GM23248 (cell line): ENCODE data around the gene MINDY4B. TPM values are rescaled to one million over a fixed set of nuclear protein-coding genes. Genes with fewer than 3 reads are reported as not detected.
"Not testable (repeated sequence)": the region's sequence is repeated elsewhere in the genome, so short reads cannot be mapped to it uniquely, and the experiment has no call there.

Source experiments
- DNase-seq: peaks from one replicate; pipeline ENCODE4 v3.0.0-alpha.2; 2015
- H2AFZ ChIP-seq: fragments of 200-600 bp; sonication (generic); 2 replicates; pipeline ENCODE4 v1.6.1; 2016; ENCODE audit warnings: antibody characterized with exemption
- H3F3A ChIP-seq: fragments of 200-600 bp; sonication (generic); 2 replicates; pipeline ENCODE4 v1.6.1; 2016; ENCODE audit warnings: mild to moderate bottlenecking, antibody characterized with exemption, mixed run types; ENCODE audit not compliant: insufficient read depth
- H3K27ac ChIP-seq: fragments of 200-600 bp; sonication (generic); 2 replicates; pipeline ENCODE4 v1.5.1; 2016; ENCODE audit warnings: mild to moderate bottlenecking
- H3K27me3 ChIP-seq: fragments of 200-600 bp; sonication (generic); replicated peaks from 2 replicates; pipeline ENCODE4 v1.6.1; 2016; ENCODE audit warnings: mild to moderate bottlenecking; ENCODE audit not compliant: insufficient read depth
- H3K36me3 ChIP-seq: fragments of 200-600 bp; sonication (generic); 2 replicates; pipeline ENCODE4 v1.6.1; 2016; ENCODE audit warnings: low read depth, mild to moderate bottlenecking
- H3K4me1 ChIP-seq: fragments of 200-600 bp; sonication (generic); 2 replicates; pipeline ENCODE4 v1.6.1; 2016; ENCODE audit warnings: mild to moderate bottlenecking; ENCODE audit not compliant: insufficient read depth
- H3K4me2 ChIP-seq: fragments of 200-600 bp; sonication (generic); one replicate; pipeline ENCODE4 v1.6.1; 2016; ENCODE audit warnings: mild to moderate bottlenecking; ENCODE audit not compliant: unreplicated experiment
- H3K4me3 ChIP-seq: fragments of 200-600 bp; sonication (generic); 2 replicates; pipeline ENCODE4 v1.5.1; 2016; ENCODE audit warnings: mild to moderate bottlenecking
- H3K79me2 ChIP-seq: fragments of 200-600 bp; sonication (generic); 2 replicates; pipeline ENCODE4 v1.6.1; 2016; ENCODE audit warnings: mild to moderate bottlenecking; ENCODE audit not compliant: insufficient read depth
- H3K9ac ChIP-seq: fragments of 200-600 bp; sonication (generic); 2 replicates; pipeline ENCODE4 v1.6.1; 2016; ENCODE audit warnings: mild to moderate bottlenecking
- H3K9me2 ChIP-seq: fragments of 200-600 bp; sonication (generic); 2 replicates; pipeline ENCODE4 v1.6.1; 2016; ENCODE audit warnings: mixed run types, mild to moderate bottlenecking, moderate library complexity; ENCODE audit not compliant: insufficient read depth
- H3K9me3 ChIP-seq: fragments of 200-600 bp; sonication (generic); one replicate; pipeline ENCODE4 v1.6.1; 2017; ENCODE audit warnings: low read depth
- H4K20me1 ChIP-seq: fragments of 200-600 bp; sonication (generic); 2 replicates; pipeline ENCODE4 v1.6.0; 2016; ENCODE audit not compliant: insufficient read depth
- EZH2 ChIP-seq: fragments of 200-600 bp; sonication (generic); IDR thresholded peaks from 2 replicates; pipeline ENCODE4 v1.6.1; 2018; ENCODE audit warnings: antibody characterized with exemption, mild to moderate bottlenecking; ENCODE audit not compliant: insufficient read depth, poor library complexity, severe bottlenecking
- EZH2phosphoT487 ChIP-seq: fragments of 200-600 bp; sonication (generic); IDR thresholded peaks from 2 replicates; pipeline ENCODE4 v1.6.1; 2018; ENCODE audit warnings: antibody characterized with exemption, moderate library complexity, mild to moderate bottlenecking, low read depth; ENCODE audit not compliant: insufficient read depth
- WGBS, 2 experiments: methylation state at CpG; one replicate each; pipeline ENCODE4 v1.1.6; 2015 to 2017; ENCODE audit warnings: low lambda C conversion rate in 2 of 2, low coverage in 1 of 2; ENCODE audit errors: missing lambda C conversion rate in 2 of 2; 5-methylcytosine and 5-hydroxymethylcytosine counted together
- in situ Hi-C: fragments of 300-500 bp; cut with MboI; formaldehyde crosslinking; loops from 2 replicates; pipeline ENCODE4 v1.15.0; 2020
- polyA plus RNA-seq: library from polyadenylated mRNA; unstranded; fragments of >200 nt; fragmentation: Nextera tagmentation; extraction: Ambion mirVana; gene quantifications from 2 replicates; pipeline ENCODE4 v1.2.1, GENCODE V29; 2016
- total RNA-seq: library from RNA; depleted of rRNA; stranded (reverse); fragments of >200 nt; shearing (Covaris generic); gene quantifications from 2 replicates; pipeline ENCODE4 v1.2.3, GENCODE V29; 2014

MINDY4B gene
- total and polyA plus RNA-seq, 2 experiments from 2014 or later, result not detected

- H3K4me3 ChIP-seq, result no peak overlapping the region
- no peak overlapping the region for H3K4me2 ChIP-seq
- no peaks in the 10 kb centered on the region for H3K4me1 ChIP-seq
Measured at GRCh38 chr3:150867434-150867833, 37.8 kb downstream of the MINDY4B start.

GRCh38 chr3:150863921-150864320 lies 41.3 kb downstream of the MINDY4B start:
- H3K36me3 ChIP-seq, H3K9me3 ChIP-seq, H3K4me2 ChIP-seq, in situ Hi-C loops, H2AFZ ChIP-seq, H4K20me1 ChIP-seq, H3K9ac ChIP-seq, DNase-seq, H3K9me2 ChIP-seq, H3K4me1 ChIP-seq, H3F3A ChIP-seq, H3K79me2 ChIP-seq, H3K4me3 ChIP-seq, H3K27ac ChIP-seq: not testable (repeated sequence)
- WGBS, 2 experiments, result 61 to 62% methylated on average over 5 of the region's 5 CpGs
- H3K27me3 ChIP-seq, result peaks cover 15% of the 10 kb centered on the region

More at GRCh38 chr3:150867434-150867833, 37.8 kb downstream of the MINDY4B start:
- no peak overlapping the region for H3K27ac ChIP-seq
- no peaks in the 10 kb centered on the region for H3K9me3 ChIP-seq
- in situ Hi-C loops, result no loop called here
- 86% methylated on average over 3 of the region's 3 CpGs for WGBS, 2 experiments
- no peak overlapping the region for H3K9ac ChIP-seq
- TF ChIP-seq EZH2phosphoT487 (no peak), EZH2 (no peak)
- H3K9me2 ChIP-seq, result no peaks in the 10 kb centered on the region
- H3K79me2 ChIP-seq, result no peaks in the 10 kb centered on the region
- peaks cover 6% of the 10 kb centered on the region; the same call in 1 of the 2 replicates for H3K27me3 ChIP-seq
- no peak overlapping the region for H2AFZ ChIP-seq
- no peaks in the 10 kb centered on the region for H3K36me3 ChIP-seq
- H4K20me1 ChIP-seq, result no peaks in the 10 kb centered on the region
- H3F3A ChIP-seq, result no peaks in the 10 kb centered on the region
- no peak for DNase-seq

- TF ChIP-seq EZH2, result no peak
- no peak for TF ChIP-seq EZH2phosphoT487
Measured at GRCh38 chr3:150861851-150862250, 43.4 kb downstream of the MINDY4B start.

GRCh38 chr3:150857936-150858335 lies 47.3 kb downstream of the MINDY4B start:
- H3K36me3 ChIP-seq, H2AFZ ChIP-seq, H3K9me3 ChIP-seq, DNase-seq, H3K79me2 ChIP-seq, in situ Hi-C loops, H3K4me1 ChIP-seq, H3K4me3 ChIP-seq, H3F3A ChIP-seq, H3K27me3 ChIP-seq, H4K20me1 ChIP-seq, H3K9me2 ChIP-seq, H3K9ac ChIP-seq, H3K4me2 ChIP-seq, H3K27ac ChIP-seq: not testable (repeated sequence)
- 69 to 81% methylated on average over 8 of the region's 8 CpGs for WGBS, 2 experiments

More at GRCh38 chr3:150861851-150862250, 43.4 kb downstream of the MINDY4B start:
- no peak overlapping the region for H3K4me3 ChIP-seq
- H2AFZ ChIP-seq, result no peak overlapping the region
- no peaks in the 10 kb centered on the region for H4K20me1 ChIP-seq
- H3K4me1 ChIP-seq, result no peaks in the 10 kb centered on the region
- no peak overlapping the region for H3K27ac ChIP-seq
- no peak for DNase-seq
- no peaks in the 10 kb centered on the region for H3F3A ChIP-seq
- in situ Hi-C loops, result no loop called here
- H3K4me2 ChIP-seq, result no peak overlapping the region
- no peak overlapping the region for H3K9ac ChIP-seq
- H3K27me3 ChIP-seq, result peaks cover 15% of the 10 kb centered on the region
- H3K79me2 ChIP-seq, result no peaks in the 10 kb centered on the region
- no peaks in the 10 kb centered on the region for H3K9me3 ChIP-seq
- WGBS, 2 experiments, result 13 to 17% methylated on average over 2 of the region's 2 CpGs
- no peaks in the 10 kb centered on the region for H3K9me2 ChIP-seq
- no peaks in the 10 kb centered on the region for H3K36me3 ChIP-seq

GRCh38 chr3:150850191-150850590 lies 55.0 kb downstream of the MINDY4B start:
- Histone ChIP-seq H3K4me3 (no peak overlapping the region), H2AFZ (no peak overlapping the region), H3K27me3 (0 out of 2 replicates have a peak, but pooled peaks cover 6% of the 10 kb centered on the region), H3K36me3 (no peaks in the 10 kb centered on the region), H3K27ac (no peak overlapping the region), H3F3A (no peaks in the 10 kb centered on the region), H3K4me1 (no peaks in the 10 kb centered on the region), H3K9ac (no peak overlapping the region), H3K4me2 (no peak overlapping the region), H4K20me1 (no peaks in the 10 kb centered on the region), H3K9me2 (no peaks in the 10 kb centered on the region), H3K9me3 (no peaks in the 10 kb centered on the region), H3K79me2 (no peaks in the 10 kb centered on the region)
- 64 to 73% methylated on average over 3 of the region's 3 CpGs for WGBS, 2 experiments
- DNase-seq, result no peak
- TF ChIP-seq EZH2 (no peak), EZH2phosphoT487 (no peak)
- in situ Hi-C loops, result no loop called here
